ENCODE data around the gene MYOM1.
A peak's percentile ranks its signal among the peaks of the same experiment; 100 is the strongest.
"Not testable (repeated sequence)": the region's sequence is repeated elsewhere in the genome, so short reads cannot be mapped to it uniquely, and the experiment has no call there.

Gene MYOM1

GRCh38 chr18:3248658-3249359, 29.0 kb upstream of the MYOM1 start:
- no peak for DNase-seq

GRCh38 chr18:3248062-3248657, 28.4 kb upstream of the MYOM1 start:
- DNase-seq = no peak

- DNase-seq = peak; percentile 95
Observed at GRCh38 chr18:3247240-3248061, 27.7 kb upstream of the MYOM1 start, which contains the start of gene MYL12A. Gene MYL12A, plus strand, starts transcription at chr18:3247801. Its CDS starts 5,447 bp downstream, at chr18:3253248.

- DNase-seq = peak; percentile 37
Observed at GRCh38 chr18:3246635-3247239, 27.0 kb upstream of the MYOM1 start.

GRCh38 chr18:3245853-3246634, 26.3 kb upstream of the MYOM1 start:
- DNase-seq = peak; percentile 75

GRCh38 chr18:3245185-3245564, 25.4 kb upstream of the MYOM1 start:
- no peak for DNase-seq

- DNase-seq = no peak
Observed at GRCh38 chr18:3238742-3239141, 19.0 kb upstream of the MYOM1 start.

- DNase-seq = no peak
Observed at GRCh38 chr18:3236470-3236869, 16.7 kb upstream of the MYOM1 start.

- no peak for DNase-seq
Observed at GRCh38 chr18:3235846-3236245, 16.1 kb upstream of the MYOM1 start.

GRCh38 chr18:3234457-3234856, 14.7 kb upstream of the MYOM1 start:
- DNase-seq = no peak

GRCh38 chr18:3233433-3234168, 13.8 kb upstream of the MYOM1 start:
- no peak for DNase-seq

GRCh38 chr18:3233004-3233403, 13.2 kb upstream of the MYOM1 start:
- DNase-seq = no peak

- DNase-seq = no peak
Observed at GRCh38 chr18:3230401-3231334, 10.9 kb upstream of the MYOM1 start.

GRCh38 chr18:3226048-3226447, 6.3 kb upstream of the MYOM1 start:
- no peak for DNase-seq

- DNase-seq = no peak
Observed at GRCh38 chr18:3225588-3225987, 5.8 kb upstream of the MYOM1 start.

GRCh38 chr18:3224223-3224622, 4.5 kb upstream of the MYOM1 start:
- no peak for DNase-seq

- no peak for DNase-seq
Observed at GRCh38 chr18:3223356-3223755, 3.6 kb upstream of the MYOM1 start.

- no peak for DNase-seq
Observed at GRCh38 chr18:3221496-3221895, 1.7 kb upstream of the MYOM1 start.

- DNase-seq = not testable (repeated sequence)
Observed at GRCh38 chr18:3220868-3221267, 1.1 kb upstream of the MYOM1 start.

GRCh38 chr18:3219241-3219630, 532 bp downstream of the MYOM1 start:
- DNase-seq = no peak

- no peak for DNase-seq
Observed at GRCh38 chr18:3218819-3219218, 949 bp downstream of the MYOM1 start.
